ENCODE results near the gene POLR2E.

Gene POLR2E

DNA sequence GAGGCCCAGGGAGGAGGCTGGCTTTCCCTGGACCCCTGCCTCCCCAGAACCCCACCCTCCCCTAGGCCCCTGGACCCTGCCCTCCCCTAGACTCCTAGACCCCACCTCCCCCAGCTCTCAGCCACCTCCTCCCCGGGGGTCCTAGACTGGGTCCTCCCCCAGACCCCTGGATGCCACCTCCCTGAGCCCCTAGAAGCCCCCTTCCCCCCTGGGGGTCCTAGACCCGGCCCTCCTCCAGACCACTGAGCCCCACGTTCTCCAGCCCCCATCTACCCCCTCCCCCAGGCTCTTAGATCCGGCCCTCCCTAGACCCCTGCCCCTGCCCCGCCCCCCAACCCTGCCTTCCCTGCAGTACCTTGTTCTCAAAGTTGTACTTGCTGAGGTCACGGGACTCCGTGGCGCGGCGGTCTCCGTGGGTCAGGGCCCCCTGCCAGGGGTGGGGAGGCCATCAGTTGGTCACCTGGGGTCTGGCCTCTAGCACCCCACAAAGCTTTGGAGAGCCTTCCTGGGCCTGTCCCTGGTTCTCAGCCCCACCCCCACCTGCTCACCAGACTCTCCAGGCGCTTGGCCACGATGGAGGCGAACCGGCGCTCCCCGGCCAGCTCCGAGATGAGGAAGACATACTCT lies 16.6 kb upstream of the POLR2E start:
- DNase-seq, result no peak

GRCh38 chr19:1110809-1111640 lies 15.8 kb upstream of the POLR2E start:
- DNase-seq, result no peak

DNA sequence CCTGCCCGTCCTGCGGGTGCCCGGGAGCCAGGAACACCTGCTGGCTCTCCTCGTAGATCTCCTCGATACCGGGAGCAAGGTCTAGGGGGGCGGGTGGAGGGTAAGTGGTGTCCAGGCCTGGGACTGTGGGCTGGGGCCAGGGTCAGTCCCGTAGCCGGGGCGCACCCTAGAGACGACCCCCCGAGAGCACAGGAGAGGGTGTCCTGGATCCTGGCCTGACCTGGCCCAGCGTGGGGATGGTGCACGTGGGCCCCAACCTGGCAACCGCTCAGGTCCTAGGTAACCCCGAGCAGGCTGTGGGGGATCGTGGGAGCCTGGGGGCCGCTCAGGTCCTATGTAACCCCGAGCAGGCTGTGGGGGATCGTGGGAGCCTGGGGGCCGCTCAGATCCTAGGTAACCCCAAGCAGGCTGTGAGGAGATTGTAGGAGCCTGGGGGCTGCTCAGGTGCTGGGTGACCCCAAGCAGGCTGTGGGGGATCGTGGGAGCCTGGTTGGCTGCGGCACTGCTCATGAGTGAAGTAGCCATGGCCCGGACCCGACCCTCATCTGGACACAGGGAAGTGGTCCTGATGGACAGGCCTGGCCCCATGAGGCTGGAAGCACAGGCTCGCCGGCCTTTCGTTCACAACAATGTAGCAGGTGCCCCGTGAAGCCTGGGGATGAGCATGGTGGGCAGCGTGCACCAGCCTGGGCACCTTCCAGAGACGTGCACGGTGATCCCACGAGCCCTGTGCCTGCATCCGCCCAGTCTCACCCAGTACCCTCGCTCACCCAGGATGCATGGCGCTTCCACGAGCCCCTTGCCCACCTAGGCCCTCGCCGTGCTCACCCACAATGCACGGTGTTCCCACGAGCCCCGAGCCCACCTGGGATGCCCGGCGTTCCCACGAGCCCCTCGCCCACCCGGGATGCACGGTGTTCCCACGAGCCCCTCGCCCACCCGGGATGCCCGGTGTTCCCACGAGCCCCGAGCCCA lies 14.8 kb upstream of the POLR2E start:
- DNase-seq, result no peak

DNA sequence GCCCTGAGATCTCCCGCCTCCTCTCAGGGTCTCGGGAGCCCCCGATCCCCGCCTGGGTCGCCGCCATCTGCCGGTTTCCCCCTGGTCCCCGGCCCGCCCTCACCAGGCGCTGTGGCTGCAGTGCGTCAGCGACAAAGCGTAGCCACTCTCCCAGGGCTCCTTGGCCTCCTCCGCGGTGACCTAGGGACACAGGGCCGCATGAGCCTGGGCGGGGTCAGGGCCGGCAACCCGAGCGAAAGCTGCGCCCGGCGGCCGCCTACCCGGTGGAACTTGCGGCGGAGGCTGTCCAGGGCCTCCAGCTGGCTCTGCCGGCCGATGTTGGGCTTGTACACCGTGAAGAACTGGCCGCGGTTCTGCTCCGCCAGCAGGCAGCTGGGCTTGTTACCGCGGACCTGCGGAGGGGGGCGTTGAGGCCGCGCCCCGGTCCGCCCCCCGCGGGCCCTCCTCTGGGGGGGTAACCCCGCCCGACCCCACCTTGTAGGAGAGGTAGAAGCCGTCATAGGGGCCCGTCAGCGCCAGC lies 13.9 kb upstream of the POLR2E start:
- DNase-seq, result no peak

DNA sequence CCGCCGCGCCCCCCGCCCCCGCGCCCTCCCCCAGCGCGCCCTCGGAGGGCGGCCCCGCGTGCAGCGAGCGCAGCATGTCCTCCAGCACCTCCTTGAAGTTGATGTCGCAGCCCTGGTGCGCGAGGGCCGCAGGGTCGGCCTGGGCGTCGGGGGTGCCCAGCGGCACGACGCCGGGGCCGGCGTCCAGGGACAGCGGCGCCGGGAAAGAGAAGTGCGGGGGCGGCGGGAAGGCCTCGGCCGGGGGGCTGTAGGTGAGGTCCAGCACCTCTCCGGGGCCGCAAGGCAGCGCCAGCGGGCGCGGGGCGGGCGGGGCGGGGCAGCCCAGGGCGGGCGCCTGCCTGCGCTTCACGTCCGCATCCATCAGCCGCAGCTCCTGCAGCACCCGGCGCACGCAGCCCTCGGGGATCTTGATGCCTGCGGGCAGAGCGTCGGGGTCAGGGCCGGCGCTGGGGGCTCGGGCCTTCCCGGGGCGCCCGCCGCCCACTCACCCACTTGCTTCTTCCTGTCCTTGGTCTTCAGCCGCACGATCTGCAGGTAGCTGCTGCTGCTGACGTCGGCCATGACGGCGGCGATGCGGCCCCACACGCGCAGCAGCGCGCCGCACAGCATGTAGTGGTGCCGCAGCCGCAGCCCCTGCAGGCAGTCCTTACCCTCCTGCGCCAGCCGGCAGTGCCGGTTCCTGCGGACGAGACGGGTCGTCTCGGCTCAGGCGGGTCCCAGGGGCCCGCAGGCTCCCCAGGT lies 13.3 kb upstream of the POLR2E start:
- no peak for DNase-seq

DNA sequence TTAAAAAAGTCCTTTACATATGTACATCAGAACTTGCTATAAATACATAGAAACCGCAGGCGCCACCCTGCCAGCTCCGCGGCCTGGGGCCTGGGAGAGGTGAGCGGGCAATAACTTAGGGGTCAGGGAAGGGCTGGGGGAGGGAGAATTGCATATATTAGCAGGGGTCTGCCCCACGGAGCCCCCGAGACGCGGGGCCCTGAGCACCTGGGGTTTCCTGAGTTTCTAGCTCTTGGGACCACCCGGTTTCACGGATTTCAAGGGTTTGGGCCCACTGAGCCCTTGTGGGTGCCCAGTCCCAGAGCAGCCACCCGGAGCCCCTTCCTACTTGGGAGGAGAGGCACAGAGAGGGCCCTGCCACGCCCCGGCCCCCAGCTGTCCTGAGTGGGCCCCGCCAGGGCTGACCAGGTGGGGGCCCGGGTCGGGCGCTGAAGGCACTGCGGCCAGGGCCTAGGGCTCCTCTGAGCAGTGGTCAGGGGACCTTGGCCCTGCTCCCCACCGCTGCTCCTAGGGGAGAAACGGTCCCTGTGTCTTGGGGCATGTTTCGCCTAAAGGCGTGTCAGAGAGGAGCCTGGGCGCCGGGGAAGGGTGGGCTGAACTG lies 12.6 kb upstream of the POLR2E start:
- DNase-seq, result no peak

DNA sequence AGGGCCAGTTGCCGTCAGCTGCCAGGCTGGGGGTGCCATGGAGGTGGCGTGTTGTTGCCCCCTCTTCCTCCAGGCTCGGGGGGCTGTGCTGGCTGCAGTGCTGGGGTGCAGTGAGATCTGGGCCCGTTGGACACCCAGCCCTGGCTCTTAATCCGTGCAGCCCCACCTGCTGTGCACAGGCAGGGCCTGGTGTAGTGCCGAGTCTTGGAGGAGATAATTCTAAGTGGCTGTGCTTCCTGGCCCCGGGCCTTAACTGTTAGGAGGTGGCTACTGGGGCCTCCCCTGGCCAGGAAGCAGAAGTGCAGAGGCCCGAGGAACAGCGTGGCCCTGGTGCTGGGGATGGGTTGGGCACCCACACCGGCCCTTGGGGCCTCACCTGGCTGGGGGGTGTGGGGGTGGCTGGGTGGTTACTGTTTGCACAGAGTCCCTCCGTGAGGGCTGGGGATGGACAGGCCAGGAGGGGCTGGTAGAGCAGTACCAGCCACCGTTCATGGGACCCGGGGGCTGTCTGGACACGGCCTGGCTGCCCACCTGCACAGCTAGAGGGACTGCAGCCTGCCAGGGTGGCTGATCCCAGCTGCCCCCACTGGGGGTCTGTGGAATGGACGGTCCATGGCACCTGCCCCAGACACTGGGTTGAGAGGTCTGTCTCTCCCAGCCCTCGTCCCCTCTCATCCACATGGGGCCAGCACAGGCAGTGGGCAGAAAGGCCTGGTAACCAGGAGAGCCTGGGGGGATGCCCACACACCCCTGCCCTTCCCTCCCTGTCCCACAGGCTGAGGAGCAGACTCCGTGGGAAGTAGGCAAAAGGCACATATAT lies 11.9 kb upstream of the POLR2E start:
- no peak for DNase-seq

DNA sequence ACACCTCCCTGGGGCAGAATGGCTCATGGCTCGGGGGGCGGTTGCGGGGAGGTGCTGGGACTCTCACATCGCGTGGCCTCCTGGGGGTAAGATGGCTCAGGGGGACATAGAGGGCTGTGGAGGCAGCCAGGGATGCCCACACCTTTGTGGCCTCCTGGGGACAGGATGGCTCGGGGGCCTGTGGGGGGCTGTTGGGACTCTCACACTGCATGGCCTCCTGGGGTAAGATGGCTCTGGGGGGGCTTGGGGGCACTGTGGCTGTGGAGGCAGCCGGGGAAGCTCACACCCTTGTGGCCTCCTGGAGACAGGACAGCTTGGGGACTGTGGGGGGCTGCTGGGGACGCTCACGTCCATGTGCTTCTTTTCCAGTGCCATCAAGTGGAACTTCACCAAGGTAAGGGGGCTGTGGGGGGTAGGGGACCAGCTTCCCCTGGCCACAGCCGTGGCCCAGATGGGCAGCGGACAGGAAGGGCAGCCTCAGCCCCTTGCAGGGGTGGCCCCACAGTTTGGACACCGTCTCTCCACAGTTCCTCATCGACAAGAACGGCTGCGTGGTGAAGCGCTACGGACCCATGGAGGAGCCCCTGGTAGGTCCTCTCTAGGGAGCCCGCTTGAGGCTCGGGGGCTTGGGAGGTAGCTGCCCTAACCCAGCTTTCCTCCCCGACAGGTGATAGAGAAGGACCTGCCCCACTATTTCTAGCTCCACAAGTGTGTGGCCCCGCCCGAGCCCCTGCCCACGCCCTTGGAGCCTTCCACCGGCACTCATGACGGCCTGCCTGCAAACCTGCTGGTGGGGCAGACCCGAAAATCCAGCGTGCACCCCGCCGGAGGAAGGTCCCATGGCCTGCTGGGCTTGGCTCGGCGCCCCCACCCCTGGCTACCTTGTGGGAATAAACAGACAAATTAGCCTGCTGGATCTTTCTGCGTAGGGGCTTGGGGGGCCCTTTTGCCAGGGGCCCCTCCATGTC lies 11.0 kb upstream of the POLR2E start:
- no peak for DNase-seq

DNA sequence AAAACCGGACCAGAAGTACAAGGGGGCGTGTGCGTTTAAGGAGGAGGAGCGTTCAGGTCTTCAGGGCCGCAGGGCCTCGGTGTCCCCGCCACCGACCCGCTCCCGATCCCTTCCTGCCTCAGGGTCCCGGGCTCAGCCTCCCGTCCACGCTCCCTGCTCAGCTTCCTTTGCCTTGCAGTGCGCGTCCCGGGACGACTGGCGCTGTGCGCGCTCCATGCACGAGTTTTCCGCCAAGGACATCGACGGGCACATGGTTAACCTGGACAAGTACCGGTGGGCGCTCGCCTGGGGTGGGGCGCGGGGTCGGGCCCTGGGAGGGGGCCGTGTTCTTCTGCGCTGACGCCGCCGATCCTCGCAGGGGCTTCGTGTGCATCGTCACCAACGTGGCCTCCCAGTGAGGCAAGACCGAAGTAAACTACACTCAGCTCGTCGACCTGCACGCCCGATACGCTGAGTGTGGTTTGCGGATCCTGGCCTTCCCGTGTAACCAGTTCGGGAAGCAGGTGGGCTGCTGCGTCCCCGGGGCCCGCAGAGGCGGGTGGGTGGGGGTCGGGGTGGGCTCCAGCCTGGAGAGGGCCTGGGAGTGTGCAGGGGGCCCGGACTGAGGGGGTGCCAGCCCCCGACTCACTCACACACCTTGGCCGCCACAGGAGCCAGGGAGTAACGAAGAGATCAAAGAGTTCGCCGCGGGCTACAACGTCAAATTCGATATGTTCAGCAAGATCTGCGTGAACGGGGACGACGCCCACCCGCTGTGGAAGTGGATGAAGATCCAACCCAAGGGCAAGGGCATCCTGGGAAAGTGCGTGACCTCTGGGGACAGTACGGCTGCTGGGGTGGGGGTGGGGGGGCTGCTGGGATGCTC lies 10.1 kb upstream of the POLR2E start:
- DNase-seq, result peak in 14 of 56 donors; percentile 17 to 55 (median 36)

- peak in 54 of 56 donors; percentile 14 to 87 (median 62) for DNase-seq
Observed at GRCh38 chr19:1104311-1105007, 9.3 kb upstream of the POLR2E start.

- peak; percentile 75 to 99 (median 98) for DNase-seq
Observed at GRCh38 chr19:1103708-1104310, 8.6 kb upstream of the POLR2E start, which contains the start of gene GPX4. GPX4 (plus strand) TSS chr19:1103994; CDS start chr19:1104044, 50 bp downstream.

DNA sequence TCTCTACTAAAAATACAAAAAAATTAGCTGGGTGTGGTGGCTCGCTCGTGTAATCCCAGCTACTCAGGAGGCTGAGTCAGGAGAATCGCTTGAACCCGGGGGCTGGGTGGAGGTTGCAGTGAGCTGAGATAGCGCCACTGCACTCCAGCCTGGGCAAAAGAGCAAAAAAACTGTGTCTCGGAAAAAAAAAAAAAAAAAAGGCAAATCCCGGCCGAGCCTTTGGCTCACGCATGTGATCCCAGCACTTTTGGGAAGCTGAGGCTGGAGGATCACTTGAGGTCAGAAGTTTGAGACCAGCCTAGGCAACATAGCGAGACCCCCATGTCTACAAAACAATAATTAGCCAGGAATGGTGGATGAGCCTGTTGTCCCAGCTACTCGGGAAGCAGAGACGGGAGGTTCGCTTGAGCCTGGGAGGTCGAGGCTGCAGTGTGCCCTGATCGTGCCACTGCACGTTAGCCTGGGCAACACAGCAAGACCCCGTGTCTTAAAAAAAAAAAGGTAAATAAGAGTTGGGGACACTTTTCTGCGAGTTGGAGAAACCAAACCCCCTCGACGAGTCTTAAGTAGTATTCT lies 8.0 kb upstream of the POLR2E start:
- DNase-seq, result no peak

DNA sequence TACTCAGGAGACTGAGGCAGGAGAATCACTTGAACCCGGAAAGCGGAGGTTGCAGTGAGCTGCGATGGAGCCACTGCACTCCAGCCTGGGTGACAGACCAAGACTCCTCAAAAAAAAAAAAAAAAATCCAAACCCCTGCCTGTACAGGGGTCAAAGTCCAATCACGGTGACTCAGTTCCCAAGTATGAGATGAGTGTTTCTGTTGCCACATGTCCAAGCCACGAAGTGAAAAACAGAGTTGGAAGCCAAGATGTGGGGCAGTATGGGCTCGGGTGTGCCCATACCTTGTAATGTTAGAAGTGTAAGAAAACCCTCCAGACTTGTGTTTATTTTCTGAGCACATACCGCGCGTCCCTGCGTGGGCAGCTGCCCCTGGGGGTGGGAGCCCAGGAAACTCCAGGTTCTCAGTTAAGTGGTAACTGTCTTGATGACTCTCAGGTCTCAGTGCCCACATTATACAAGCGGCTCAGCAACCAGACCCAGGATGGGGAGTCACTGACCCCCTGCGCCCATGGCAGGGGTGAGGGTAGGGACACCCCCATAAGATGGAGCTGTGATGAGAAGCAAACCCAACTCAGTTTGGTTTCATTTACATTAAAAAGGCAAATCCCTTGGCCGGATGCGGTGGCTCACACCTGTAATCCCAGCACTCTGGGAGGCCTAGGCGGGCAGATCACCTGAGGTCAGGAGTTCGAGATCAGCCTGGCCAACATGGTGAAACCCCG lies 7.4 kb upstream of the POLR2E start:
- peak in 1 of 56 donors; percentile 2 for DNase-seq

DNA sequence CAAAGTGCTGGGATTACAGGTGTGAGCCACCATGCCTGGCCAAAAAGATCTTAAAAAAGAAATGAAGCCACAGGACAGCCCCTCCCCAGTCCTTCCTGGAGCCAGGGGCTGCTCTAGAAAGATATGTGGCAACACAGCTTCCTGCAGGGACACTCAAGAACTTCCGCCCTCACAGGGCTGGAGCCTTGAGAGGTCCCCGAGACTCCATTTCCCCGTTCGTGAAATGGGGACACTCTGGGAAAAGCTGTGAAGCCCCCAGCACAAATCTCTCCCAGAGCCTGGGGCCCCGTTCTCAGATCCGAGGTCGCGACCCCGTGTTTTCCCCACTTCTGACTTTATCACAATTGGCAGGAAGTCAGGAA lies 6.1 kb upstream of the POLR2E start:
- peak in 5 of 56 donors; percentile 14 to 48 (median 32) for DNase-seq

Data from nucleus accumbens (tissue), 56 donors.